ENCODE results near the gene FAM111B. TPM values are rescaled to one million over a fixed set of nuclear protein-coding genes. Genes with fewer than 3 reads are reported as not detected.

The FAM111B gene
- total RNA-seq, 1 experiment from 2014 or later: 26.7 TPM

Other genes with a start within 250 kb of the FAM111B start
- not detected in 2 replicates for gene GLYATL1, start 167.7 kb upstream of the FAM111B start, total RNA-seq (2014; rRNA removed)
- not detected in 2 replicates for gene GLYATL1B, start 20.9 kb upstream of the FAM111B start, total RNA-seq (2014; rRNA removed)
- gene FAM111A, start 35.6 kb downstream of the FAM111B start, total RNA-seq (2014; rRNA removed): 38.9 and 49.2 TPM in 2 replicates
- 4.0 and 4.9 TPM in 2 replicates for gene DTX4, start 64.9 kb downstream of the FAM111B start, total RNA-seq (2014; rRNA removed)
- not detected in 2 replicates for gene MPEG1, start 105.7 kb downstream of the FAM111B start, total RNA-seq (2014; rRNA removed)